Nephron progenitor cell (in vitro differentiated cells): ENCODE measurements around the gene CDH9.
"Not testable (repeated sequence)": the region's sequence is repeated elsewhere in the genome, so short reads cannot be mapped to it uniquely, and the experiment has no call there.

ENCODE experiments used
- DNase-seq: peaks from one replicate; pipeline ENCODE4 v3.0.0; 2021
- H3K27ac Mint-ChIP-seq: 2 replicates; pipeline ENCODE4 v1.8.0; 2021; ENCODE audit warnings: mild to moderate bottlenecking, moderate library complexity, mixed read lengths
- H3K27me3 Mint-ChIP-seq: 2 replicates; pipeline ENCODE4 v1.8.0; 2021; ENCODE audit warnings: mild to moderate bottlenecking, low read depth, mixed read lengths; ENCODE audit not compliant: poor library complexity
- H3K36me3 Mint-ChIP-seq: 2 replicates; pipeline ENCODE4 v1.8.0; 2021; ENCODE audit warnings: low read depth, mixed read lengths
- H3K4me1 Mint-ChIP-seq: 2 replicates; pipeline ENCODE4 v1.8.0; 2021; ENCODE audit warnings: mixed read lengths
- H3K4me3 Mint-ChIP-seq: 2 replicates; pipeline ENCODE4 v1.8.0; 2021; ENCODE audit warnings: mild to moderate bottlenecking, moderate library complexity, mixed read lengths
- H3K9me3 Mint-ChIP-seq: 2 replicates; pipeline ENCODE4 v1.8.0; 2021; ENCODE audit warnings: mild to moderate bottlenecking, moderate library complexity, mixed read lengths
- TF ChIP-seq, protein P1 (sequence below): fragments of 200-600 bp; sonication (generic); IDR thresholded peaks from 2 replicates; pipeline ENCODE4 v1.5.0; 2021; ENCODE audit warnings: antibody characterized with exemption

CDH9 gene

DNA sequence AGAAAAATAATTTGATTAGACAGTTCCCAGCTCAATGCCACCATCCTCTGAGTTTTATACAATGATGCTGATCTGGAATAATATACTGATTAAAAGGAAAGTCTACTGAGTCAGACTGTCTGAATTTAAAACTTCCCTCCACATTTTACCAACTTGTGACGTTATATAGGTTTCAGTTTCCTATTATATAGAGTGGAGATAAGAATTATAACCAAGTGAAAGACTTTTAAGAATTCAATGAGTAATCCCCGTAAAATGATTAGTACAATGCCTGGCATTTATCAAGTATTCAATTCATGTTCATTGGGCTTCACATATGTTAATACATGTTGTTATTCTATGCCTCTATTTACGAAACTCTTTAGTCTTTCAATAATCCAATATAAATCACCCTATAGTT is 166.0 kb downstream of the CDH9 start:
- no peaks in the 10 kb centered on the region for H3K4me1 Mint-ChIP-seq
- H3K36me3 Mint-ChIP-seq: no peaks in the 10 kb centered on the region
- TF ChIP-seq, protein P1, sequence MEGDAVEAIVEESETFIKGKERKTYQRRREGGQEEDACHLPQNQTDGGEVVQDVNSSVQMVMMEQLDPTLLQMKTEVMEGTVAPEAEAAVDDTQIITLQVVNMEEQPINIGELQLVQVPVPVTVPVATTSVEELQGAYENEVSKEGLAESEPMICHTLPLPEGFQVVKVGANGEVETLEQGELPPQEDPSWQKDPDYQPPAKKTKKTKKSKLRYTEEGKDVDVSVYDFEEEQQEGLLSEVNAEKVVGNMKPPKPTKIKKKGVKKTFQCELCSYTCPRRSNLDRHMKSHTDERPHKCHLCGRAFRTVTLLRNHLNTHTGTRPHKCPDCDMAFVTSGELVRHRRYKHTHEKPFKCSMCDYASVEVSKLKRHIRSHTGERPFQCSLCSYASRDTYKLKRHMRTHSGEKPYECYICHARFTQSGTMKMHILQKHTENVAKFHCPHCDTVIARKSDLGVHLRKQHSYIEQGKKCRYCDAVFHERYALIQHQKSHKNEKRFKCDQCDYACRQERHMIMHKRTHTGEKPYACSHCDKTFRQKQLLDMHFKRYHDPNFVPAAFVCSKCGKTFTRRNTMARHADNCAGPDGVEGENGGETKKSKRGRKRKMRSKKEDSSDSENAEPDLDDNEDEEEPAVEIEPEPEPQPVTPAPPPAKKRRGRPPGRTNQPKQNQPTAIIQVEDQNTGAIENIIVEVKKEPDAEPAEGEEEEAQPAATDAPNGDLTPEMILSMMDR: no peak
- no peak overlapping the region for H3K27ac Mint-ChIP-seq
- no peaks in the 10 kb centered on the region for H3K9me3 Mint-ChIP-seq
- no peak for DNase-seq
- H3K4me3 Mint-ChIP-seq: no peak overlapping the region
- H3K27me3 Mint-ChIP-seq: no peaks in the 10 kb centered on the region

DNA sequence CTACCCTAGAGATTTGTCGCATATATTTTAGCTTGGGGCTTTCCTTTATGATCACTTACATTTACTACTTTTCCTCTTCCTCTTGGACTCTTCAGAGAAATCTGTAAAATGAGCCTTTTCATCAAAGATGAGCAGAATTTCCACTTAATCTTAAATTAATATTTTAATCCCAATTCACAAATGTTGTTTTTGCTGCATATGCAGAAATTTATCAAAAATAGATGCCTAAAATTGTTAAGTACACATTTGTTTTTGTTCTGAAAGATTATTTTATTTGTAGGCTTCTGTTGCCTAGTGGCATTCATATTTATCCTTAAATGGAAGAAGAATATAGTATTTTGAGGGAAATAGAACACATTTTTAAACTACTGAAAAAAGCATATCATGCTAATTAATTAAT is 168.6 kb downstream of the CDH9 start:
- TF ChIP-seq, protein P1: no peak
- no peaks in the 10 kb centered on the region for H3K27me3 Mint-ChIP-seq
- H3K9me3 Mint-ChIP-seq: no peaks in the 10 kb centered on the region
- DNase-seq: no peak
- H3K36me3 Mint-ChIP-seq: no peaks in the 10 kb centered on the region
- H3K4me3 Mint-ChIP-seq: no peak overlapping the region
- H3K4me1 Mint-ChIP-seq: no peaks in the 10 kb centered on the region
- H3K27ac Mint-ChIP-seq: no peak overlapping the region

DNA sequence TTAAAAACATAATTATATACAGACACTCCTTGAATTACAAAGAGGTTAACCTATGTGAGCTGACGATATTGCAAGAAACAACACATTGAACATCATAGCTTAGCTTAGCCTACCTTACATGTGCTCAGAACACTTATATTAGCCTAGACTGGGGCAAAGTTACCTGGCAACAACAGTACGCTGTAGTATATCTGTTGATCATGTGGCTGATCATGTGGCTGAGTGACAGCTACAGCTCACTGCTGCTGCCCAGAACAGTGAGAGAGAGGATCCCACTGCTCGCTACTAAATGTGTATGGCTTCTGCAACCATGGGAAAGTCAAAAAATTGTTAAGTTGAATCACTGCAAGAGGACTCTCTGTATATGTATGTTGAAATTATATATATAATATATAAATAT is 169.9 kb downstream of the CDH9 start:
- no peak for DNase-seq
- no peaks in the 10 kb centered on the region for H3K9me3 Mint-ChIP-seq
- TF ChIP-seq, protein P1: no peak
- H3K4me3 Mint-ChIP-seq: no peak overlapping the region
- no peaks in the 10 kb centered on the region for H3K27me3 Mint-ChIP-seq
- H3K27ac Mint-ChIP-seq: no peak overlapping the region
- H3K4me1 Mint-ChIP-seq: no peaks in the 10 kb centered on the region
- H3K36me3 Mint-ChIP-seq: no peaks in the 10 kb centered on the region

DNA sequence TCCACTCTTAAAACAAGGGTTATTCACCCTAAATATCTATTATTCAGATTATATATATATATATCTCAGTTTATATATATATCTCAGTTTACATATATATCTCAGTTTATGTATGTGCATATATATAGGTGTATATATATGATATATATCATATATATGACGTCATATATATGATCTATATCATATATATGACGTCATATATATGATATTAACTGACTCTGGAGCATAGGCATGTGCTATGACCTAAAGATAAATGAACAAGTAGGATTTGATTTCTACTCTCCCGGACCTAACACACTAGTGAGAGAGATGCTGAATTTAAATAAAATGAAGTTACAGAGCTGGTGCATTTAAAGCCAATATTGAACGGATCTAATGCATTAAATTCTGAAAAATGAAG is 174.3 kb downstream of the CDH9 start:
- H3K4me3 Mint-ChIP-seq: no peak overlapping the region
- no peak for DNase-seq
- H3K36me3 Mint-ChIP-seq: no peaks in the 10 kb centered on the region
- TF ChIP-seq, protein P1: no peak
- no peak overlapping the region for H3K27ac Mint-ChIP-seq
- H3K4me1 Mint-ChIP-seq: no peaks in the 10 kb centered on the region
- no peaks in the 10 kb centered on the region for H3K27me3 Mint-ChIP-seq
- H3K9me3 Mint-ChIP-seq: no peaks in the 10 kb centered on the region

DNA sequence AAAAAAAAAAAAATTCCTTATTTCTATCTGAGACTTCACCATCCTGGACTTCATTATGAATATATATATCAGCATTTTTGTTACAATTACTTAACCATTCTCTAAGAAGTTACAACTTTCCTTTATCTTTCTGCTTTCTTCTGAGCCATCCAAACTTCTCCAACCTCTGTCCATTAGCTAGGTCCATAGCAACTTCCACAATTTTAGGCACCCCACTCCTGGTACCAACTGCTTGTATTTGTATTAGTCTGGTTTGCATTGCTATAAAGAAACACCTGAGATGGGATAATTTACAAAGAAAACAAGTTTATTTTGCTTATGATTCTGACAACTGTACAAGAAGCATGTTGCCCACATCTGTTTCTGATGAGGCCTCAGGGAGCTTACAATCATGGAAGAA is 182.1 kb downstream of the CDH9 start:
- Mint-ChIP-seq H3K4me1 (no peaks in the 10 kb centered on the region), H3K27me3 (no peaks in the 10 kb centered on the region), H3K9me3 (peaks cover 40% of the 10 kb centered on the region), H3K4me3 (no peak overlapping the region), H3K27ac (no peak overlapping the region), H3K36me3 (no peaks in the 10 kb centered on the region)
- TF ChIP-seq, protein P1: no peak
- no peak for DNase-seq

DNA sequence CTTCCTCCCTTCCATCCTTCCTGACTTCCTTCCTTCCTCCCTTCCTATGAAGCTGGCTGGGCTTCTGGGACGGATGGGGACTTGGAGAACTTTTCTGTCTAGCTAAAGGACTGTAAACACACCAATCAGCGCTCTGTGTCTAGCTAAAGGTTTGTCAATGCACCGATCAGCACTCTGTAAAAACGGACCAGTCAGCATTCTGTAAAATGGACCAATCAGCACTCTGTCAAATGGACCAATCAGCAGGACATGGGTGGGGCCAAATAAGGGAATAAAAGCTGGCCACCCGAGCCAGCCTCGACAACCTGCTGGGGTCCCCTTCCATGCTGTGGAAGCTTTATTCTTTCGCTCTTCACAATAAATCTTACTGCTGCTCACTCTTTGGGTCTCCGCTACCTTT is 185.9 kb downstream of the CDH9 start:
- not testable (repeated sequence) for H3K27me3 Mint-ChIP-seq, H3K4me1 Mint-ChIP-seq, DNase-seq, H3K36me3 Mint-ChIP-seq, H3K27ac Mint-ChIP-seq, H3K4me3 Mint-ChIP-seq
- H3K9me3 Mint-ChIP-seq: peaks cover 40% of the 10 kb centered on the region
